Loucy (cell line): ENCODE measurements around the gene WDR88.

Experiments
- EZH2phosphoT487 ChIP-seq: fragments of 200-600 bp; IDR thresholded peaks from 2 replicates; pipeline ENCODE4 v1.6.1; 2018; ENCODE audit warnings: antibody characterized with exemption, mild to moderate bottlenecking, moderate library complexity, borderline replicate concordance
- TF ChIP-seq, protein P1 (sequence below): fragments of 200-600 bp; sonication (generic); conservative IDR thresholded peaks from 2 replicates; pipeline ENCODE4 v1.5.1; 2014; ENCODE audit warnings: mild to moderate bottlenecking, antibody characterized with exemption, low read length

DNA sequence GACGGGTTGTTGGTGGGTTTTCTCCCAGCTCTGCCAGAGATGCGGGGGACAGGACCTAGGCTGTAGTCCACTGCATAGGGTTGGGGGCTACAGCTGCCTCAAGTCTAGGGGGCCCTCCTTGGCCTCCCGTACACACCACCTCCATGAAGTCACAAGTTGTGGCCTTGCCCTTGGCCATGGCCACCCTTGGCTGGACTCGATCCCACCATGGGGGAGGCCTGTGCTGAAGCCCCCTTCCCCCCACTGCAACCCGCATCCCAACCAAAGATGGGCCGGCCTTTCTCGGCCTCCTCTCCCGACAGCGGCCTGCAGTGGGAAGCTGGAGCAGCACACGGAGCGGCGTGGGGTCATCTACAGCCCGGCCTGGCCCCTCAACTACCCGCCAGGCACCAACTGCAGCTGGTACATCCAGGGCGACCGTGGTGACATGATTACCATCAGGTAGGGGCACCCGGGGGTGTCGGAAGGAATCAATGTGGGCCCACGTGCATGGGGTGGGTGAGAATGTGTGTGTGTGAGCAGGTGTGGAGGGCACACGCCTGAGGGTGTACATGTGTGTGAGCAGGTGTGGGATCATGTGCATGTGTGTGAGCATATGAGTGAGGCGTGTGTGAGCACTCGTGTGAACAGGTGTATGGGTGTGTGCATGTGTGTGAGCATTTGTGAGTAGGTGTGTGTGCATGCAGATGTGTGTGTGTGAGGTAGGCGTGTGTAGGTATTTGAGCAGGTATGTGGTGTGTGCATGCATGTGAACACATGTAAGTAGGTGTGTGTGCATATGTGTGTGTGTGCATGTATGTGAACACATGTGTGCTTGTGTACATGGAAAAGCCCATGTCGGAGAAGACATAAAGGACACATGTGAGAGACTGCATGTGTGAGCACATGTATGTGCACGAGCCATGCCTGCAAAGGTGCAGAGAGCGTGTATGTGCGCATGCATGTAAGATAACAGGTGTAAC lies 70.9 kb downstream of the WDR88 start:
- TF ChIP-seq, protein P1, sequence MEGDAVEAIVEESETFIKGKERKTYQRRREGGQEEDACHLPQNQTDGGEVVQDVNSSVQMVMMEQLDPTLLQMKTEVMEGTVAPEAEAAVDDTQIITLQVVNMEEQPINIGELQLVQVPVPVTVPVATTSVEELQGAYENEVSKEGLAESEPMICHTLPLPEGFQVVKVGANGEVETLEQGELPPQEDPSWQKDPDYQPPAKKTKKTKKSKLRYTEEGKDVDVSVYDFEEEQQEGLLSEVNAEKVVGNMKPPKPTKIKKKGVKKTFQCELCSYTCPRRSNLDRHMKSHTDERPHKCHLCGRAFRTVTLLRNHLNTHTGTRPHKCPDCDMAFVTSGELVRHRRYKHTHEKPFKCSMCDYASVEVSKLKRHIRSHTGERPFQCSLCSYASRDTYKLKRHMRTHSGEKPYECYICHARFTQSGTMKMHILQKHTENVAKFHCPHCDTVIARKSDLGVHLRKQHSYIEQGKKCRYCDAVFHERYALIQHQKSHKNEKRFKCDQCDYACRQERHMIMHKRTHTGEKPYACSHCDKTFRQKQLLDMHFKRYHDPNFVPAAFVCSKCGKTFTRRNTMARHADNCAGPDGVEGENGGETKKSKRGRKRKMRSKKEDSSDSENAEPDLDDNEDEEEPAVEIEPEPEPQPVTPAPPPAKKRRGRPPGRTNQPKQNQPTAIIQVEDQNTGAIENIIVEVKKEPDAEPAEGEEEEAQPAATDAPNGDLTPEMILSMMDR: no peak
- TF ChIP-seq EZH2phosphoT487: no peak
